Measurements from ENCODE around the gene EPHB1.

- no peak for TF ChIP-seq YY1 (IDR thresholded peaks at IDR 0.05; ENCODE audit: insufficient read depth, insufficient read length)
- TF ChIP-seq SUZ12 (IDR thresholded peaks at IDR 0.05; ENCODE audit: extremely low read depth, insufficient read depth, insufficient read length) = no peak
- TF ChIP-seq ZNF274 (IDR thresholded peaks at IDR 0.05; ENCODE audit: low read depth, low read length) = no peak
Measured at GRCh38 chr3:134927599-134927998, 132.5 kb downstream of the EPHB1 start.

All from NT2/D1 (cell line).